Epithelial cell of esophagus (primary cell): ENCODE measurements around the gene FBXO2.
"Not testable (repeated sequence)": the region's sequence is repeated elsewhere in the genome, so short reads cannot be mapped to it uniquely, and the experiment has no call there.

Source experiments
- DNase-seq: peaks from one replicate; pipeline ENCODE4 v3.0.0; 2010; ENCODE audit warnings: low read depth
- H3K4me3 ChIP-seq: 2 replicates; pipeline ENCODE4 v1.5.1; 2011; ENCODE audit warnings: mild to moderate bottlenecking, low read length, control low read depth
- TF ChIP-seq, protein P1 (sequence below): IDR thresholded peaks from 2 replicates; pipeline ENCODE4 v1.5.1; 2011; ENCODE audit warnings: low read depth, mild to moderate bottlenecking, low read length, control low read depth, inconsistent platforms; ENCODE audit not compliant: insufficient read depth; ENCODE audit errors: missing control alignments

The FBXO2 gene

DNA sequence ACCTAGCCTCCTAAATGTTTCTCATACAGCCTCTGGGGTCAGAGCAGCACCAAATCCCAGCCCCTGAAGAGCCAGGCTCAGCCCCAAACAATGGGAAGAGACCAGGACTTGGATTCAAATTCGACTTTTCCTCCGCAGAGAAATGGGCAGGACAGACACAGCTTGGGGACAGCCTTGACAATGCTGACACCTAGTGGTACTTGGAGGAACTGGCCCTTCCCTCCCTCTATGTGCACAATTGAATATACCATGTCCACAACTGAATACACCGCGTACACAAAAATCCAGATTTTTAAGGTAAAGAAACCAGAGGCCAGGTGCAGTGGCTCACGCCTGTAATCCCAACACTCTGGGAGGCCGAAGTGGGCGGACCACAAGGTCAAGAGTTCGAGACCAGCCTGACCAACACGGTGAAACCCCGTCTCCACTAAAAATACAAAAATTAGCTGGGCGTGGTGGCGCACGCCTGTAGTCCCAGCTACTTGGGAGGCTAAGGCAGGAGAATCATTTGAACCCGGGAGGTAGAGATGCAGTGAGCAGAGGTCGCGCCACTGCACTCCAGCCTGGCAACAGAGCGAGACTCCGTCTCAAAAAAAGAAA lies 11.7 kb downstream of the FBXO2 start:
- TF ChIP-seq, protein P1, sequence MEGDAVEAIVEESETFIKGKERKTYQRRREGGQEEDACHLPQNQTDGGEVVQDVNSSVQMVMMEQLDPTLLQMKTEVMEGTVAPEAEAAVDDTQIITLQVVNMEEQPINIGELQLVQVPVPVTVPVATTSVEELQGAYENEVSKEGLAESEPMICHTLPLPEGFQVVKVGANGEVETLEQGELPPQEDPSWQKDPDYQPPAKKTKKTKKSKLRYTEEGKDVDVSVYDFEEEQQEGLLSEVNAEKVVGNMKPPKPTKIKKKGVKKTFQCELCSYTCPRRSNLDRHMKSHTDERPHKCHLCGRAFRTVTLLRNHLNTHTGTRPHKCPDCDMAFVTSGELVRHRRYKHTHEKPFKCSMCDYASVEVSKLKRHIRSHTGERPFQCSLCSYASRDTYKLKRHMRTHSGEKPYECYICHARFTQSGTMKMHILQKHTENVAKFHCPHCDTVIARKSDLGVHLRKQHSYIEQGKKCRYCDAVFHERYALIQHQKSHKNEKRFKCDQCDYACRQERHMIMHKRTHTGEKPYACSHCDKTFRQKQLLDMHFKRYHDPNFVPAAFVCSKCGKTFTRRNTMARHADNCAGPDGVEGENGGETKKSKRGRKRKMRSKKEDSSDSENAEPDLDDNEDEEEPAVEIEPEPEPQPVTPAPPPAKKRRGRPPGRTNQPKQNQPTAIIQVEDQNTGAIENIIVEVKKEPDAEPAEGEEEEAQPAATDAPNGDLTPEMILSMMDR = peak; percentile 96
- peak; percentile 71 for DNase-seq
- not testable (repeated sequence) for H3K4me3 ChIP-seq

DNA sequence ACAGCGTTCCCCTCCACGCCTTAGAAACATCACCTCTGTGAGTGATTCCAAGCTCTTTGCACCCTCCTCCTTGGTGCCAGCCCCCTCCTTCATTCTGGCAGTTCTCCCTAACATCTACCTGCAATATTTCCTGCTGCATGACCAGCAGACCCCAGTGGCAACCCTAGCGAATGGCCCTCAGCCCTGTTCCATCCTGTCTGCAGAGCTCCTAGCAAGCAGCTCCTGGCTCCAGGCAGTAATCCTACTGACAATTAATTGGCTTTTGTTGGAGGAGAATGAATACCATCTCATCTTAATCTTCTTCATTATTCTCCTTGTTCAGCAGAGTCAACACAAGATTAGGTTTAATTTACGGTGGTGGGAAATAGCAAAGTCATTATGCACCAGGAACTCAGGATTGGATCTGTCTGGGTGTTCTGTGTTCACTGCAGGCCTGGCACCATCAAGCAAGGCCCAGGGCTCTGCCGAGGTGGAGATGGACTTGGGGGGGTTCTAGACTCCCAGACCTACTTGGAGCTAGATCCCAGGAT lies 12.4 kb downstream of the FBXO2 start:
- DNase-seq = no peak
- TF ChIP-seq, protein P1 = no peak
- H3K4me3 ChIP-seq = no peak overlapping the region

DNA sequence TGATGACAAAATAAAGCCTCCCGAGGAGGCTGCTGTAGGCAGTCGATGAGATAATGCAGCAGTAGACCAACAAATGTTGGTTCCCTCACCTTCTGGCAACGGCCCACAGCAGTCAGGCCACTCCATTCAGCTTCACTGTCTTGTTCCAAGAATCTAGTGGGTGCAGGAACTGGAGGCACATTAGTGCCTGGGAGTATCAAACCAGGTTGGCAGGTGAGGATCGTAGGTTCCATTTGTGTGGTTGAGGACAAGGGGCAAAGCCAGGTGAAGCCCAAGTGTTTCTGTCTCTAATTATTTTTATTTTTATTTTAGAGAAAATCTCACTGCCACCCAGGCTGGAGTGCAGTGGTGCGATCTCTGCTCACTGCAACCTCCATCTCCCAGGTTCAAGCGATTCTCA lies 13.3 kb downstream of the FBXO2 start:
- no peak overlapping the region for H3K4me3 ChIP-seq
- TF ChIP-seq, protein P1 = no peak
- DNase-seq = no peak

DNA sequence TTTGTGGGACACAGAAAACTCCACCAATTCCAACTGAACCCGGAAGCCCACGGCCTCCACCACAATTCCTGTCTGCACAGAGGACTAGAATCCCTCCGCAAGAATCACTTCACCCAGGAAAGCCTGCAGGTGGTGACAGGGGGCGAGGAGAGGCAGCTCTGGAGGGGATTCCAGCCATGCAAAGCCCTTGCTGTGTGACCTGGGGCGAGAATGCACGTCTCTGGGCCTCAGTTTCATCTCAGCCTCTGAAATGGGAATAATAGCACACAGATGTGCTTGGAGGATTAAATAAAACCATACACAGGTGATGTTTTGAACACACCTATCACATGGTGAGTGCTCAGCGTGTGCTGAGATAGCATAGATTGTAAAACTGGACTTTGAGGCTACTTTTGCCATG lies 14.1 kb downstream of the FBXO2 start:
- TF ChIP-seq, protein P1 = no peak
- H3K4me3 ChIP-seq = no peak overlapping the region
- no peak for DNase-seq

DNA sequence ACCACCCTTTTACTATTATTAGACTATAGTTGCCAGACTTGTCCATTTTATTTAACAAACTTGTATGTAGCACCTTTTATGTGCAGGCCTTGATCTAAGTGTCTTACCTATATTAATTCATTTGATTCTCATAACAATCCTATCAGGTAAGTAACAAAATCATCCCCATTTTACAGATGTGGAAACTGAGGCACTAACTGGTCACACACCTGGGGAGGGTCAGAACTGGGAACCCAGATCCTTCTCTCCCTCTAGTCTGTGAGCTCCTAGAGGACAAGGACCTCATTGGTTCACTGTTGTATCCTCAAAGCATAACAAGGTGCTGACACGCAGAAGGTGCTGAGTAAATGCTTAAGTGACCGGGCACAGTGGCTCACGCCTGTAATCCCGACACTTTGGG lies 14.9 kb downstream of the FBXO2 start:
- H3K4me3 ChIP-seq = no peak overlapping the region
- TF ChIP-seq, protein P1 = no peak
- no peak for DNase-seq

DNA sequence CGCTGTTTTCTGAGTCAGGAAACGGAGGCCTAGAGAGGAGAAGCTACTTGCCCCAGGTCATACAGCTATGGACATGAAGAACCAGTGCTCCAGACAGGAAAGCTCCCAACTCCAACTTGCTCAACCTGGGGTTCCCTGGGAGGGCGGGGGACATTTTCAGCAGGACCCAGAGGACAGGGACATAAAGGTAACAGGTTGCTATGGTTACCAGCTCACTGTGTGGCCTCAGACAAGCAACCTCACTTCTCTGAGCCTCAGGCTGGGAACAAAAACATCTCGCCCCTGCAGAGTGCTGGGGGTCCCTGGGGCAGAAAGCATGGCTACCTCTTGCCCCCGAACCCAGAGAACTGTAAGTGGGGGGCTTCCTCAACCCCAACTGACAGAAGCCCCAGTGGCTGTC lies 16.1 kb downstream of the FBXO2 start:
- TF ChIP-seq, protein P1 = no peak
- no peak for DNase-seq
- H3K4me3 ChIP-seq = no peak overlapping the region
